Measurements from ENCODE around the gene NCOR1. TPM values are rescaled to one million over a fixed set of nuclear protein-coding genes. Genes with fewer than 3 reads are reported as not detected.

Gene NCOR1
- total RNA-seq, 1 donor from 2014 or later, result 139 TPM

DNA sequence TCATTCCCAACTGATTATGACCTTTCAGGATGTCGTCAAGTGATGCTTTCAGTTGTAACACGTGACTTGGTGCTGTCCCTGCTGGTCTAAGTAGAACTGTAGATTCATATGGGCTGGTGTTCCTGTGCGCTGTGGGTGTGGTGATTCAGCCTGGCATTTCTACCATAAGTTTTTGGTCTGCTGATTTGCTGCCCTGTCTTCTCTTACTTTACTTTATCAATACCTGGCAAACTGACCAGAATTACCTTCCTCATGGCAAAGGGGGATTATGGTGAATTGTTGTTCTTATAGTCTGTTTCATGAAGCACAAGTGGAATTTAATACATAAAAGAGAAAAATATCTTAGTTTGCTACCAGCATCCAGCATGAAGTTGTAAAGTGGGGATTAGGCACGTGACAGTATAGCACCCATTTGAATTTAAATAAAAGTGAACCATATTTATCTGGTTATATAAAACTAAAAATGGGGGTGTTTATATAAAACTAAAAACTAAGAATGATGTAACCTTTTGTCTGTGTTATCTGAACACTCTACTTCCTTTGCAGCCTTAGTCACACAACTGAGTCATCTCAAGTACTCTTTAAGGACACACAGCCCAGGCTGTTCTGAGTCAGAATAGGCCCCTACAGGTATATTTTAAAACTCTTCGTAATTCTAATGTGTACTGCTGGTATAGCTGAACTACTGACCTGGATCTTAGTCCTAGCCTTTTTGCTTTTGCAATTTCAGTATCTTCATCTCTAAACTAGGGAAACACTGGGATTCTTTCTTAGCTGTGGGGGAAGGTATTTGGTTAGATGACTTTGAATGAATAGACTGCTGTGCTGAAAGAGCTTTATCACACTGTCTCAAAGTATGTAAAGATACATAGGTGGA, 187.4 kb downstream of the NCOR1 start:
- no peak for DNase-seq (ENCODE audit: low spot score)

DNA sequence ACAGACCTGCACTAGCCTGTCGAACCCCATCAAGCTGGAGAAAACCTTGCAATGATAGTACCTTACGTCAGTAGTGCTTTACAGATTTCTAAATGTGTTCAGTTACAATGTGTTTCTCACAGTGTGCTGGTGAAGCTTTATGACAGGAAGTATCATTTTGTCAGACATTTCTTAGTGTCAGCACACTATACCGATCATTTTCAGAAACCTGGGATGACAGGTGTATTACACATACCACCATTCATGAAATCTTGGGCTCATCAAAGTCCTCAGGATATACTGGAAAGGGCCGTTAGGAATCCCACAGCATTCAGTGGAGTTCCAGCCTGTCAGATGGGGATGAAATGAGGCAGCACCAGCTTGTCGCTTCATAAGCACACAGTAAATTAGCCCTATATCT, 188.4 kb downstream of the NCOR1 start:
- DNase-seq (ENCODE audit: low spot score), result no peak

DNA sequence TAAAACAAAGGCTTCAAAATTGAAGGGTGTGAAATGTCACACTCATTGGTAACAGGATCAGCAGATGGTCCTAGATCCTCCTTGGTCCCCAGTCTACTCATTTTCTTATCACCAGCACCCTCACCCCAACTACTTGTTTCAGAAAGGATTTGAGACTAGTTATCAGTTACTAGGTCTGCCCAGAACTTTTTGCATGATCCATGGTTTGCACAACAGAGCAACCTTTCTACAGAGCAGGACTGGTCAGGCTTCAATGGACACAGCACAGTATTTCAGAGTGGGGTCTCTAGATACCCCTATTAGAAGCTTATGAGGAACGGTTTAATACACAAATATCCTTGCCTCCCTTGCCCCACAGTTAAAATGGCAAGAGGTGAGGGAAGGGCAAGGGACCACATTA, 190.1 kb downstream of the NCOR1 start:
- no peak for DNase-seq (ENCODE audit: low spot score)

DNA sequence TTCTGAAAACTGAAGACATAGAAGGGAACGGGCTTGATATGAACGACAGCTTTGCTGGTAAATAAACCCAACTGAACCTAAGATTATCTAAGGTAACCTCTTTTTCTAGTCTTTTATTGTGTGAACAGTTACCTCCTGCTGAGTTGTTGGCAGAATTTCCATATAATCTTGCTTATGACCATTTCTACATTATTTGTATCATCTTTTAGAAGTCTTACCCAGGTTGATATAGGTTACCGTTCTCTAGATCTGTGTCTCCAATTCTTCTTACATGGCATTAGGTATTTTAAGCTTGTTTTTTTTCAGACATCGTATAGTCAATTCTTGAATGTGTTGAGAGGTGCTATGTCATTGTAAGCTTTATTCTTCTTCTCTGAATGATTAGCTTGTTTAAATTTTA, 191.5 kb downstream of the NCOR1 start:
- DNase-seq (ENCODE audit: low spot score), result no peak

DNA sequence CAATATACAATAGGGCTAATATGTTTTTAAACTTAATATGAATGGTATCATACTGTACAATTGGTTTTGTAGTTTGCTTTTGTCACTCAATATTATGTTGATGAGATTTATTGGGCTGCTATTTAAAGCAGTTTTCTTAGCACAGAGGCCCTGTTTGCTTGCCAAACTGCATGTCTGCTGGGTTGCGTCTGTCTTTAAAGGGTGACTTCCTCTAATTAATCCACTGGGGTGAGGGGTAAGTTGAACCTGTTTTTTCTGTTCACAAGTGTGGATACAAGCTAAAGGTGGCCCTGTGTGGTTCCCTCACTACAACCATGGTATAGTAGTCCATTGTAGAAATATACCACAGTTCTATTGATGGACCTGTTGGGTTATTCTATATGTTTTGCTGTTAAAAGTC, 196.0 kb downstream of the NCOR1 start:
- DNase-seq (ENCODE audit: low spot score), result no peak

DNA sequence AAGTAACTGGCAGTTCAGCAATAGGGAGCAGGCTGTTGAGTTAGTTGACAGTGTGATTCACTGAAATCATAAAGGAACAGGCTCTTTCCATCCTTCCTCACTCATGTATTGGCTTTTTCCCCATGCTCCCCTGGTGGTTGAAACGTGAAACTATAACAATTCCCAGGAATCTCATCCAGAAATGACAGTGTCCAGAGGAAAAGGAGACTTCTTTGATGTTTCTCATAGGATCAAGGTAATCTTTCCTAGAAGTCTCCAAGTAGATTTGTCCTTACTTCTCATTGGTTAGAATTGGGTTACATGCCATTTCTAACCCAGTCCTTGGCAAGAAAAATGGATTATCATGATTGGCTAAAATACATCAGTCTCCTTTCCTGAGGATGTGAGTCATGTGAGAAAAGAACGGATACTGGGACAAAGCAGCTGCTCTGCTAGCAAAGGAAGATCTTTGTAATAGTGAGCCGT, 201.4 kb downstream of the NCOR1 start:
- no peak for DNase-seq (ENCODE audit: low spot score)

DNA sequence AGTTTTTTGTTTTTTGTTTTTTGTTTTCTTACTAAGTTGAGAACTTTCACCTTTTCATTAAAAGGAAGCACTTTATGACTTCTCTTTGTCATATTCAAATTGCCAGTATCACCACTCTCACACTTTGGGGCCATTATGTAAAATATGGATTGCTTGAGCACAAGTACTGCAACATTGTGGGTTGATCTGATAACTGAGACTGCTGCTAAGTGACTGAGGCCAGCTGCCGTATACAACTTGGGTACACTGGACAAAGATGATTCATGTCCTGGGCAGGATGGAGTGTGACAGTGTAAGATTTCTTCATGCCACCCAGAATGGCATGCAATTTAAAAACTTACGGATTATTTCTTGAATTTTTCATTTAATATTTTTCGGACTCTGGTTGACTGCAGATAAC, 207.9 kb downstream of the NCOR1 start:
- DNase-seq (ENCODE audit: low spot score), result no peak

DNA sequence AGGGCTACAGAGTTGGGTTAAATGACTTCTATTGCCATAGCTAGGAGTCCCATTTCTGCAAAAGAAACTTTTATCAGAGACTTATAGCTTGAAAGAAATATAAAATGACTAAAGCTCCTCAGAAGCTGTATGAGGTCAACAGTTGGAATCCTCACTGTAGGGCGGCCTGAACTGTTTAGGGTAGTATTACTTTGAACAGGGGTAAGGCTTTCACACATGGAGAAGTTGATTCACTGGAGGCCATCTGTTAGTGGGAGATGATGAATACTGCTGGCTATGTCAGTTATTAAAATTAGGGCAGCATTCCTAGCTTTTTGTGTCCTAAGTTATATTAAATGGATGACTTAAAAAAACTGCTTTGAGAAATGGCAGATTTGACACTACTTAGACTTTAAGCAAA, 209.7 kb downstream of the NCOR1 start:
- DNase-seq (ENCODE audit: low spot score), result no peak

DNA sequence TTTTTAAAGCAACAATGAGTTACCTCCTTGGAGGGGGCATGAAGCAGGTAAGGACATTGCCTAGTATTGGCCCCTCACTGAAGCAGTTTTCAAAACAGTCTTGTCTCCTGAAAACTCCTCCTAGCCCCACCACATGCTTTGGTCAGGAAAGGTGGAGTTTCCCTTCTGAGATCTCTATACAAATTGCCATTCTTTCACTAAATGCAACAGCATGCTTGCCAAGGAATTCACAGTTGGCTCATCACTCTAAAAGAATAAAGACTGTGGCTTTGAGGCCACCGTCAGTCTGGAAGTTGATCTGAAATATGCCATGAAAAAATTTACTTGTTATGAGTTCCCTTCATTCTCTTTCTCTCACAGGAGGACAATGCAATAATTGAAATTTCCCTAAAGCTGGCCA, 211.5 kb downstream of the NCOR1 start:
- DNase-seq (ENCODE audit: low spot score), result no peak

DNA sequence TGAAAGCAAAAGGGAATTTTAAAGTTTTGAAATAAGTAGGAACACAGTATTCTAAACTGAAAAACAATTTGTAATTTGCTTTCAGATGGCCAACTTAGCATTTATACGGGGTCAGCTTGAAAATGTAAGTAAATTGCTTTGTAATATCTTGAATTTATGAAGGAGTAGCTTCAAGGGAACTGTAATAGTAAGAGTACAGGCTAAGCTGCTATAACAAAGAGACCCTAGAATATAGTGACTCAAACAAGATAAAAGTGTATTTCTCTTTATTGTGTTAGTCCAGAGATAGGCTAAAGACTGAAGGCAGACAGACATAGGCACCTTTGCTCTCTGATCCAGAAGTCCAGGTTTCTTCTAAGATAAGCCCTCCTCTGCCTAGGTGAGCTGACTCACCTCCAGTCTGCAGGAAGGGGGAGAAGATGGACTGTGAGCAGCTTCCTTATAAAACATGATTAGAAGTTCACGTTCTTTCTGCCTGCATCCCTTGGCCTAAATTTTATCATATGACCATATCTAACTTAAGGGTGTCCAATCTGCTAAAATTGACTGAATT, 212.6 kb downstream of the NCOR1 start:
- no peak for DNase-seq (ENCODE audit: low spot score)

DNA sequence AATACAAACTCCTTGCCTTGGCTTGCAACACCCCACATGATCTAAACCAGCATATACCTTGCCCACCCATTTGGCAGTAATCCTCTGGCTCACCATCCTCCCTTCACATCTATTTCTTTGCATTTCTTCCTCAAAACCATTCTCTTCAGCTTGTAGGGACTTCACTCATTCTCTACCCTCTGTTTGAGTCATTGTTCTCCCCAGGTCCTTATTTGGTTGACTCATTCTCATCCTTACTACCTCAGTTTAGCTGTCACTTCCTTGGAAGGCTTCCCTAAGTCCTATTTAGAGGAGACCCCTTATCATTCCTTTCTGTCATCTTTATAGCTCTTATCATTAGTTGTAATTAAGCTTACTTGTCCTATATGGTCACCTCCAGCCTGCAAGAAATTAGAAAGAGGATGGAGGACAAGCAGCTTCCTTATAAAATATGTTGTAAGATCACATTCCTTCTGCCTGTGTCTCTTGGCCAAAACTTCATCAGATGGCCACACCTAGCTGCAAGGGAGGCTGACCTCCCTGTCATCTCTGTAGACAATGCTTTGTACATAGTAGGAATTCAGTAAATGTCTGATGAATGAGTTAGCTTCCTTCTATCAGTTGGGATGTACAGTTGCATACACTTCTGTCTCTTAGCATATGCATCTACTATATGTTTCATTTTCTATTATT, 214.0 kb downstream of the NCOR1 start:
- no peak for DNase-seq (ENCODE audit: low spot score)

DNA sequence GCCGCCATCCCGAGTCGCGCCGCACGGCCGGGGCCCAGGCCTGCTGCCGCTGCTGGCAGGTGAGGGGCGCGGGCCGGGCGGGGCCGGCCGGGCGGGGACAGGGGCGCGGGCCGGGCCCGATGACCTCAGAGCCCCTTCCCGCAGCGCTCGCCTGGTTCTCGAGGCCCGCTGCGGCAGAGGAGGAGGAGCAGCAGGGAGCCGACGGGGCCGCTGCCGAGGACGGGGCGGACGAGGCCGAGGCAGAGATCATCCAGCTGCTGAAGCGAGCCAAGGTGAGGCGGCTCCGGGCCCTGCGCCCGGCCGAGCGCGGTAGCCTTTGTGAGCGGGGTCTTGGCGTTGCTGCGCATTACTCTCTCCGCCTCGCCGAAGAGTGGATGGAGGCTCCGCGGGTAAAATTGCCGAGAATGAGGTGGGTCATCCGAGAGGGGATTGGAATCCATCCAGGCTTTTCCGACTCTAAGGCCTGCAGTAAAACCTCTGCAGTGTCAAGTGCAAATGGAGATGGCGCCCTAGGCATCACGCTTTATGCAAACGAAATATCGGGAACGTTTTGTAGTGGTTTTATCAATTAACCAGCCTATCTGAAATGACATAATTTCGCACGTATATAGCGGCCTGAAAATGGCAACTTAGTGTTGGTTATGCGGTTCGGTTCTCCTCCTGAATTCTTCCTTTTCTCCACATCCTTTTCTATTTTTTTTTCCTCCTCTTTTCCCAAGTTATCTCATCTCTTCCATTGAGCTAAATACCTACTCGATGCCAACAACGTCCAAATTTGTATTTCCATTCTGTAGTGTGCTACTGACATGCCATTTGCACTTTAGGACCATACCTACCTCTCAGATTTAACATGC, 215.1 kb downstream of the NCOR1 start:
- DNase-seq (ENCODE audit: low spot score), result peak; percentile 30

DNA sequence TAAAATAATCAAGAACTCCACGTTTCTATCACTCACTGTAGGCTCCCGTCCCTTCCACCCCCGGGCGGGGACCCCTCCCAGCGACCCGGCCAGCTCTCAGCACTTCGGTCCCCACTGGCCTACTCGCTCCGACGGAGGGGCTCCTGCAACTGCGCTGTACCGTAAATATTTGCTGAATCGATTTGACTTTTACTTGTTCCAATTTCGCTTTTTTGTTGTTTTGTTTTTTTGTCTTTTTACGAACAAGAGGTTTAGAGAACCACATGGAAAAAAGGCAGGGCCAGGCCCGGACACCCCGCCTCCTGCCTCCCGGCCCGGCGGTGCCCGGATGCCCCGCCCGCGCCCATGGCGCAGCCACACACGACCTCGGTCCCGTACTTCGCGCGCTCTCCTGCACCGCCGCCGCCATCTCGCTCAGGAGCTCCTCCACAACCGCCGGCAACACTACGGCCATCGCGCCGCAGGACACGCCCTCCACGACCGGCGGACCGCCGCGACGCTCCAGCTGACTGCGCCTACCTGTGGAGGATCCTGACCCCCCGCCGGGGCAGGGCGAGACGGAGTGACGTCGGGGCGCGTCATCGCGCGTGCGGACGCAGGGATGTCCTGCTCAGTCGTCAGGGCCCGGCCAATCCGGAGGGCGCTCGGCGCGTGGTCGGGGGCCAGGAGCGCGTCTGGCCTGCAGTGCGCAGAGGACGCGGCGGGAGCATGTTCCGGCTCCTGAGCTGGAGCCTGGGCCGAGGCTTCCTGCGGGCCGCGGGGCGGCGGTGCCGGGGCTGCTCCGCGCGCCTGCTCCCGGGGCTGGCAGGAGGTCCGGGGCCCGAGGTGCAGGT, 216.0 kb downstream of the NCOR1 start, which contains the start of the genes TTC19 and ZSWIM7:
Gene TTC19, plus strand, starts transcription at position 684 of the 833 bp plus-strand sequence. Its CDS starts 25 bp downstream, at position 709.
Gene ZSWIM7, minus strand, starts transcription at position 564 of the 833 bp plus-strand sequence. Its CDS starts 110 bp downstream, at position 454.
- peak; percentile 97 for DNase-seq (ENCODE audit: low spot score)

DNA sequence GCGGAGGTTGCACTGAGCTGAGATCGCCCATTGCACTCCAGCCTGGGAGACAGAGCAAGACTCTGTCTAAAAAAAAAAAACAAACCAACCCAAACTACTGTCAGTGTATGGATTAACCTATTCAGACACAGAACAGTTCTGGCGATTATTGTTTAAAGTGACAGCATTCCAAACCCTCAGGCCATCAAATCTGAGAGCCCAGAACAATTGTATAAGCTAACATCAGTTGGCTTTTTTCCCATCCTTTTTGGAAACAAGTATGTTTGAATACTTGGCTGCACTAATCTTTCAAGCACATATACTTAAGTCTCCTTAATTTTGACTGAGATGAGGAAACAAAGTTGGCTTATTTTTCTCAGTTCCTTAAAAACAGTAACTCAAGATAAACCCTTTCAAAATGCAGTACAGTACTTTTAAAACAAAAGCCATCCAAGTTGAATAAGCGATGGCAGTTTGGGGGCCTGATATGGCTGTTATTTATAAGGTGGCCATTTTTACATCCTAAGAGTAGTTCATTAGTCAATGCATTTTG, 217.2 kb downstream of the NCOR1 start:
- DNase-seq (ENCODE audit: low spot score), result no peak

DNA sequence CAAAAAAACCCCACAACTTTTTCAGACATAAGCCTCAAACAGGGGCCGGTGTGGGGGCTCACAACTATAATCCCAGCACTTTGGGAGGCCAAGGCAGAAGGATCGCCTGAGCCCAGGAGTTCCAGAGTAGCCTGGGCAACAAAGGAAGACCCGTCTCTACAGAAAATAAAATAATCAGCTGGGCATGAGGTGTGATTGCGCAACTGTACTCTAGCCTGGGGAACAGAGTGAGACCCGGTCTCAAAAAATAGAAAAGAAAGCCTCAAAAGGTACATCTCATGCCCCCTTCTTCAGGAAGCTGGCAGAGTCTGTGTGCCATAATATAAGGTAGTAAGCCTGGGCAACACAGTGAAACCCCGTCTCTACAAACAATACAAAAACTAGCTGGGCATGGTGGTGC, 219.0 kb downstream of the NCOR1 start:
- no peak for DNase-seq (ENCODE audit: low spot score)

DNA sequence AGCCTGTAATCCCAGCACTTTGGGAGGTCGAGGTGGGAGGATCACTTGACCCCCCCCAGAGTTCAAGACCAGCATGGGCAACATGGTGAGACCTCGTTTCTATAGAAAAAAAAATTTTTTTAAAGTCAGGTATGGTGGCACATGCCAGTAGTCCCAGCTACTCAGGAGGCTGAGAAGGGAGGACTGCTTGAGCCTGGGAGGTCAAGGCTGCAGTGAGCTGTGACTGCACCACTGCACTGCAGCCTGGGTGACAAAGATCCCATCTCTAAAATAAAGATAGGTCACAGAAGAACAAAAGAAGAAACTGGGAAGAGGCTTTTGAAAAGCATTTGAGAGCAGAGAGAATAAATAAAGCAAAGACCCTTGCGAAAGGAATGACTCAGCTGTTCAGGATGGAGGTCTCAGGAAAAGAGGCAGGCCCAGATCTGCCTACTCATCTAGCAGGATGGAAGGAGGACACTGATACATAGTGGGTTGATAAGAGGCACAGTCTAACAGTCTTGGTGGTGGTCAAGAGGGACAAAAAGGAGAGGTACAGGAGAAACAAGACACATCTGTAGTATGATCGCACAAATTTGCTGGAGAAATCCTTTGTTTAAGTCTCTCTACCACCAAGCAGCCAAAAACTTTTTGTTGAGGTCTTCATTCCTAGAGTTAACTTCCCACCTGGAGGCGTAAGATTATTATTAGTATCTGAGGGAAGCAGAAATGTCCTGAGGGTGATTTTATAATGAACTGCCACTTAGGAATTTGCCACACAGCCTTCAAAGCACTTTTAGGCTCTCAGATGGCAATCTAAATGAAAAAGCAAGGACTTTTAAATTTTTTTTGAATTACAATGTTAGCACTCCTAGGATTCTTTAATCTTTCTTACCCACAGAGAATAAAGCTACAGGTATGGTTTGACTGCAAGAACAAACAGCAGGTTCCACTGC, 233.4 kb downstream of the NCOR1 start:
- no peak for DNase-seq (ENCODE audit: low spot score)

DNA sequence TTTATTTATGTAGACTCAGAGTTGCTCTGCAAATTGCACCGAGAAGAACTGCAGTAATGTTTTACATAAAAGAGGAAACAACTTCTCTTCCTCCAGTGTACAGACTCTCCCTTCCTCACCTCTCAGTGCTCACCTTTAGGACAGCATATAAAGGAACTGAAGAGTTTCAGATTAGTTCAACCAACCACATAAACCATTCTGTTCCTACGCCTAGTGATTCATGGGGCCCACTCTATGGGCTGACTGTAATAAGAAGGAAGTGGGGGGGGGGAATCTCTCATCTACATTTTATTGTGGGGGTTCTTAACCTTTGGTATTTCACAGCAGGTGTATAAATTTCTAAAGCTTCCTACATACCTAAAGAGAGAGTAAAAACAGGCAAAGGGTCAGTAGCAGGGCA, 234.1 kb downstream of the NCOR1 start:
- no peak for DNase-seq (ENCODE audit: low spot score)
